Aorta (tissue), 5 donors: Measurements from ENCODE around the gene FIGNL2. TPM values are rescaled to one million over a fixed set of nuclear protein-coding genes. Genes with fewer than 3 reads are reported as not detected.

Source experiments
- ATAC-seq: fragments of 200-7000 bp; cut with Tn5 transposase; one replicate; pipeline ENCODE4 v1.9.1; 2022; ENCODE audit warnings: moderate library complexity; ENCODE audit not compliant: low FRiP score
- DNase-seq, 2 donors: peaks; one replicate each; pipeline ENCODE4 v3.0.0-alpha.2; 2020
- H3K27ac ChIP-seq, 2 donors: one replicate each; pipeline ENCODE4 v1.5.1; 2013; ENCODE audit warnings: low read length in 2 of 2, mild to moderate bottlenecking in 2 of 2, moderate library complexity in 2 of 2, control low read depth in 1 of 2, inconsistent platforms in 1 of 2, low read depth in 1 of 2
- H3K27me3 ChIP-seq, 2 donors: one replicate each; pipeline ENCODE4 v1.6.1; 2013; ENCODE audit warnings: control low read depth in 1 of 2, low read length in 1 of 2, mild to moderate bottlenecking in 1 of 2, moderate library complexity in 1 of 2; ENCODE audit not compliant: insufficient read depth in 2 of 2, control insufficient read depth in 1 of 2
- H3K36me3 ChIP-seq, 2 donors: one replicate each; pipeline ENCODE4 v1.6.1; 2013; ENCODE audit warnings: control low read depth in 1 of 2, low read length in 1 of 2, mild to moderate bottlenecking in 1 of 2; ENCODE audit not compliant: insufficient read depth in 2 of 2, control insufficient read depth in 1 of 2
- H3K4me1 ChIP-seq, 2 donors: one replicate each; pipeline ENCODE4 v1.6.1; 2013; ENCODE audit warnings: low read length in 2 of 2, control low read depth in 1 of 2, mild to moderate bottlenecking in 1 of 2, moderate library complexity in 1 of 2; ENCODE audit not compliant: insufficient read depth in 2 of 2, control insufficient read depth in 1 of 2
- H3K4me3 ChIP-seq, 2 donors: one replicate each; pipeline ENCODE4 v1.5.1; 2013; ENCODE audit warnings: low read length in 2 of 2, control low read depth in 1 of 2, mild to moderate bottlenecking in 1 of 2
- H3K9me3 ChIP-seq: one replicate; pipeline ENCODE4 v1.6.1; 2013; ENCODE audit warnings: mild to moderate bottlenecking, low read length; ENCODE audit not compliant: control insufficient read depth
- WGBS, 2 donors: extraction: QIAGEN DNeasy Blood & Tissue Kit; methylation state at CpG; one replicate each; pipeline ENCODE4 v1.1.7; 2013; 5-methylcytosine and 5-hydroxymethylcytosine counted together
- intact Hi-C, 2 donors: fragments of 100-400 bp; cut with DNase I; formaldehyde crosslinking; loops; one replicate each; pipeline versions ENCODE4 v1.14.2 to v1.15.0; 2022
- polyA plus RNA-seq, 2 donors: library from polyadenylated mRNA; stranded (reverse); fragments of 200-250 nt; gene quantifications; one replicate each; pipeline ENCODE4 v1.2.3, GENCODE V29; 2013
- total RNA-seq, 2 donors: library from RNA; stranded (reverse); fragmentation: NEBNext Ultra II Directional; extraction: Animal tissue kit (Norgen Biotek cat#: 25700); gene quantifications; one replicate each; pipeline ENCODE4 v1.2.1, GENCODE V29; 2021
- donor health status: healthy with polysubstance abuse.
- donor health status: Bipolar disorder and iron deficiency.
- donor health status: DM: no; HTN: no; CAD: no.
- donor health status: DM: no; HTN: no; CAD: no.
- donor health status: DM: yes; HTN: yes; CAD: no.

FIGNL2 gene
- total and polyA plus RNA-seq, 4 donors: 0.08 to 2.1 (median 1.0) TPM; not detected in 1

DNA sequence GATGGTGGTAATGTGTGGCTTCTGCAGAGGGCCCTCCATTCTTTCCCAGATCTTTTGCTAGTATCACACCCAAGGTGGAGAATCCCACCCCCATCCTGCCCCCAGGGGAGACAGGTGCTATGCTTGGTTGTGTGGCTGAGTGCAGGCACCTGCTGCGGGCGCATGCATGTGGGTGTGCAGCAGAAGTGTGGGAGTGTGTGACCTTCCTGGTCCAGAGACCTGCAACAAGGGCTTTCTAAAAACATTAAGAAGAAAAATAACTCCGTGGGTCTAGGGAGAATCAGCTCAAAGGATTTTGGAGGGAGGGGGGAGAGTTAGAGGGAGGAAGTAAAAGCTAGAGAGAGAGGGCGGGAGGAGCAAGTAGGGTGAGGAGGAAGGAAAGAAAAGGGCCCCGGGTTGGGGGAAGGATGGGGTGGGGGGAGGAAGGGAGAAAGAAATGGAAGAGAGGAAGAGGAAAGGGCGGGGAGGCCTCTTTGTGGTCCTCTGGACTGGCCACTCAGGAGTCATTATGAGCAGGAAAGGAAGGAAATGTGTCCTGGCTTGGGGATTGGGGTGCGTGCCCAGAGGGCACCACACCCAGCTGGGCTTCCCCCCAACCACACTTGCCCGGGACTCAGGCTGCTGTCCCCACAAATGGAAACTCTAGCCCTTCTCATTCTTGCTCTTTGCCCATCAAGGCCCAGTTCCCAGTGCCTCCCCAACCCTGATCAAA, 3.1 kb upstream of the FIGNL2 start:
- Histone ChIP-seq H3K4me1 (no peaks in the 10 kb centered on the region), H3K27me3 (no peaks in the 10 kb centered on the region), H3K4me3 (no peak overlapping the region), H3K9me3 (no peaks in the 10 kb centered on the region), H3K36me3 (no peaks in the 10 kb centered on the region), H3K27ac (no peak overlapping the region)
- intact Hi-C loops: no loop called here
- no peak for DNase-seq
- 77% methylated on average over 8 of the region's 8 CpGs for WGBS, 2 donors
- no peak for ATAC-seq

DNA sequence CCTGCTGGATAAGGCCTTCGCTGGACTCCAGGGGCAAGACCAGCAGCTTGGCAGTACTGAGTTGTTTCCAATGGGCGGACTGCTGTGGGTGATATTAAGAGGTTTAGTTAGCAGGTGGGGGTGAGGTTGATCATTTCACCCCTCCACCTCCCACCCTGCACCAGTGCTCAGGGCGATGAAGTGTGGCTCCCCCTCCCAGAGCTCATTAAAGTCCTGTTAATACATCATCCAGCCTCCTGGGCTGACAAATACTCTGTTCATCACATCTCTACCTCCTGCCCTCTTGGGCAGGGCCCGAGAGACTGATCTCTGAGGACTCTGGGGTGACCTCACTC, 2.4 kb upstream of the FIGNL2 start:
- no peak for DNase-seq
- Histone ChIP-seq H3K27ac (no peak overlapping the region), H3K36me3 (no peaks in the 10 kb centered on the region), H3K4me3 (no peak overlapping the region), H3K27me3 (no peaks in the 10 kb centered on the region), H3K9me3 (no peaks in the 10 kb centered on the region), H3K4me1 (no peaks in the 10 kb centered on the region)
- intact Hi-C loops: no loop called here
- 93 to 94% methylated on average over 4 of the region's 4 CpGs for WGBS, 2 donors
- no peak for ATAC-seq

DNA sequence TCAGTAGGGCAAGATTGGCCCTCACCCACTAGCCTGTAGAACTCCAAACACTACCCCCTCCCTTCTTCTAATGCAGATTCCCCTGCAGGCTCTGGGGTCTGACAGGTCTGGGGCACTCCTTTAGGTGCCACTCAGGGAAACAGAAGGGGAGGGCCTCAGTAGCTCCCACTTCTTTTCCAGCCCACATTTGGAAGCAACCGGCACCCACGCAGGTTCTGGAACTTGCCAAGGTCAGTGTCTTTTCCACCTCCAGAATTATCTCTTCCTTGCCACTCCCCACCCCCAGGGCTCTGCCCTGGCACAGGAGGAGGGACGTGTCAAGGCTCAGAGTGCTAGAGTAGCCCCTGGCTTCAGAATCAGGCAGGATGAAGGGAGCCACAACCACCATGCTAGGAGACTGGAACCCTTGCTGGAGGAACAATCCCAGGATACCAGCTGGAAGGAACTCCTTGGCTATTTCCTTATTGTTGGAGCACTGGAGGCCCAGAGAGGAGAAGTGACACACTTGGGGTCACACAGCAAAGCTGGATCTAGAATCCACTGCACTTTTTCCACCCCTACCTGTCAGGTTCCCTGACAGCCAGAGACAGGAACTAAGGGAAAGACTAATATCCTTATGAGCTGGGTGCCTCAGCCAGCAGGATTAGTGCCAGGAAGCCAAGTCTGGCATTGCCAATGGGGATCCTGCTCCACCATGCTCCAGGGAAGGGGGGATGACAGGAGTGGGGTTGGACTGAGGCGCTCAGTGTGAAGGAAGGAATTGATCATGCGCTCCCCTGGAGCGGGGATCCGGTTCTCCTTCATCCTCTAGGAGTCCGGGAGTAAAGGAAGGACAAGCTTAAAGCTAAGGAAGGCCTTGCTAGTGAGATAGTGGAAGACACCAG, 1.8 kb upstream of the FIGNL2 start:
- no peaks in the 10 kb centered on the region for H3K4me1 ChIP-seq

DNA sequence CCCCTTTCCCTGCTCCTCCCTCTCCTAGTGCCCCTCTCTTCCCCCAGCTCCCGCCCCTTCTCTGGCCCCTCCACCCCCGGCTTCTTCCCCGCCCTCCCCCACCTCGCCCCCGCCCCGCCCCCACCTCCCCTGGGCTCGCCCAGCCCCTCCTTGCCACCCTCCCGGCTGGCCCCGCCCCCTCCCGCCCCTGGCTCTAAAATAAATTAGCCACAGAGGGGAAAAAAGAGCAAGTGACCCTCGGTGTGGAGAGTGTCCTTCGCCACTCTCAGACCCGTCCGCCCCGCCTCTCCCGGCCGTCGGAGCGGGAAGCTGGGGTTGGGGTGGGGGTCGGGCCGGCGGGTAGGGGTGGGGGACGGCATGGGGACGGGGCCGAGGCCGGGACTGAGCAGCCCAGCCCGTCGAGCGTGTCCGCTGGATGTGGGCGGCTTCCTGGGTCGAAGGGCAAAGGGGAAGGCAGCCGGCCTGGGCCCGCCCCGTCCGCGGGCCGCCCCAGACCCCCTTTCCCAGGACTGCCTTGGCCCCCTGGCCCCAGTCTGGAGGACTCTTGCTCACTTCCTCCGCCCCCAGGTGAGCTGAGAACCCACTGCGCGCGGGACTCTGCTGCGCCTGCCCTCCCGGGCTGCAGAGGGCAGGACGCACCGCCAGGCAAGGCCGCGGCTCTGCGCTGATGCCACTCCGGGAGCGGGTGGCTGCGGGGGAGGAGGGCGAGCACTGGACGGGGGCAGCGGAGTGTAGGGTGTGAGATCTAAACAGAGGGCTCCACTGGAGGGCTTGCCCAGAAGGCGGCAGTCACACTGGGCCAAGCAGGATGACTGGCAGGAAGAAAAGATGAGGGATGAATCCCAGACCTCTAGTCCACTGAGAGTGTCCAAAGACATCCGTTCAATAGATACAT, 570 bp upstream of the FIGNL2 start:
- intact Hi-C loops: no loop called here
- no peaks in the 10 kb centered on the region for H3K4me1 ChIP-seq
- WGBS, 2 donors: 47 to 52% methylated on average over 48 to 57 of the region's 57 CpGs
- peak in 1 of 2 donors; percentile 80 for DNase-seq
- H3K4me3 ChIP-seq: no peak overlapping the region
- H3K36me3 ChIP-seq: no peaks in the 10 kb centered on the region
- H3K27me3 ChIP-seq: no peaks in the 10 kb centered on the region
- ATAC-seq: peak; percentile 8
- H3K9me3 ChIP-seq: no peaks in the 10 kb centered on the region
- H3K27ac ChIP-seq: no peak overlapping the region

More for the DNA sequence above, 1.8 kb upstream of the FIGNL2 start:
- no peak overlapping the region for H3K27ac ChIP-seq
- no peaks in the 10 kb centered on the region for H3K27me3 ChIP-seq
- DNase-seq: no peak
- WGBS, 2 donors: 90 to 94% methylated on average over 8 of the region's 8 CpGs
- intact Hi-C loops: no loop called here
- H3K4me3 ChIP-seq: no peak overlapping the region
- ATAC-seq: no peak
- no peaks in the 10 kb centered on the region for H3K9me3 ChIP-seq
- H3K36me3 ChIP-seq: no peaks in the 10 kb centered on the region

DNA sequence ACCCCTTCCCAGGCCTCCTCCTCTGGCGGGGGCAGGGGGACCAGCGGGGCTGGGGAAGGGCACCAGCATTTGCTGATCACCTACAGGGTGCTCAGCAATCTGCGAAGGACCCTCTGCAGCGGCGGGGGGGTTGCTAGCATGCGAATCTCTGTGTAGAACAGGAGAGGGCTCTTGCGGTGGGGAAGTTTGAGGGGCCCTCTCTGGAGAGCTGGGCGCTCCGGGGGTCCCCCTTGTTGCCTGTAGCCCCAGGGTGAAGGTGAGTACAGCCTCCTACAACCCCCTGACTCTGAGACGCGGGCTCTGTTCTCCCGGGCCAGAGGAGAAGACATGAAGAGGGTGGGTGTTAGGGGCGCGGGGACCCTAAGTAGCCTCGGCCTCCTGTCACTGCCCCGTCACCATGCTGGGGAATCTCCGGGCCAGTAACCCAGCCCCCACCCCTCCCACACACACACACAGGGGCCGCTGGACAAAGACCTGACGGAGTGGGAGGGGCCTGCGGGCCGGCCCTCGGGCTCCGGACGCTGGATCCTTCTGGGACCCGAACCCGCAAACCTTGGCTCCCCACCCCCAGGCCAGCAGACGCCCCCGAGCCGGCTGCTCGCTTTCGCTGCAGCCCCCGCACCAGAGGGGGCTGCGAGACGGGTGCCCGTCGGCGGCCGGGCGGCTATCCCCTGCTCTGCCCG, 734 bp downstream of the FIGNL2 start:
- H3K27ac ChIP-seq: no peak overlapping the region

DNA sequence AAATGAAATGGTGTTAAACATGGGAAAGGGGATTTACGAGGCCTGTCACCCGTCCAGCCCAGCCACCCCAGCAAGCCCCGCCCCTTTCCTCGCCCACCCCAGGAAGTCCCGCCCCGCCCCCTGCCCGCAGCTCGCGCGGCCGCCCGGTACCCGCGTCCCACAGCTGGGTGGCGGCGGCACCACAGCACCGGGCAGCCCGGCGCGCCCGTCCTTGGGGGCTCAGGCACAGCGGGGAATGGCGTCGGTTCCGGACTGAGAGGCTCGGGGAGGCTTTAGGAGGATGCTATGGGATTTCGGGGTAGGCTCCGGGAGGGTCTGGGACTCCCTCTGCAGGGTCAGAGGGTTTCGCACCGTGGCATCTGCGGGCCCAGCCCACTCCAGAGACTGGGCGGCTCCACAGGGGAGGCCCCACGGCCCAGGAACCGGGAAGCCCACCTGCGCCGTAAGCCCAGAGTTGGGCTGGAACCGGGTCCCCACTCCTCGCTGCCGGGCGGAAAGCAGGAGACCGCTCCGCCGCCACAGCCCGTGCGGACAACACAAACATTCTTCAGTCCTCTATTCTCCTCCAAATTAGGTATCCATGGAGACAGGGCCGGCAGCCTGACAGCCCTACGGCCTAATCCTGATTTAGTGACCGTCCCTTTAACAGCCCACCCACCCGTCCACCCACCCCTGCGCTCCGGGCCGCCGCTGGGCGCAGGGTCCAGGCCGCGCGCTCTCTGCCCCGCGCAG, 1.4 kb downstream of the FIGNL2 start:
- intact Hi-C loops: no loop called here
- no peaks in the 10 kb centered on the region for H3K9me3 ChIP-seq
- H3K27ac ChIP-seq: no peak overlapping the region
- H3K27me3 ChIP-seq: no peaks in the 10 kb centered on the region
- H3K4me1 ChIP-seq: no peaks in the 10 kb centered on the region
- H3K4me3 ChIP-seq: peak overlapping the region; percentile 7 to 63
- DNase-seq (peak in 1 of 2 donors; percentile 85), ATAC-seq (peak; percentile 65)
- WGBS, 2 donors: 1% methylated on average over 51 to 59 of the region's 59 CpGs
- H3K36me3 ChIP-seq: no peaks in the 10 kb centered on the region

More for the DNA sequence above, 734 bp downstream of the FIGNL2 start:
- DNase-seq (no peak), ATAC-seq (peak; percentile 62)
- H3K36me3 ChIP-seq: no peaks in the 10 kb centered on the region
- intact Hi-C loops: no loop called here
- 0 to 1% methylated on average over 26 to 40 of the region's 40 CpGs for WGBS, 2 donors
- no peaks in the 10 kb centered on the region for H3K4me1 ChIP-seq
- H3K4me3 ChIP-seq: peak overlapping the region; percentile 4 to 63
- no peaks in the 10 kb centered on the region for H3K9me3 ChIP-seq
- no peaks in the 10 kb centered on the region for H3K27me3 ChIP-seq

DNA sequence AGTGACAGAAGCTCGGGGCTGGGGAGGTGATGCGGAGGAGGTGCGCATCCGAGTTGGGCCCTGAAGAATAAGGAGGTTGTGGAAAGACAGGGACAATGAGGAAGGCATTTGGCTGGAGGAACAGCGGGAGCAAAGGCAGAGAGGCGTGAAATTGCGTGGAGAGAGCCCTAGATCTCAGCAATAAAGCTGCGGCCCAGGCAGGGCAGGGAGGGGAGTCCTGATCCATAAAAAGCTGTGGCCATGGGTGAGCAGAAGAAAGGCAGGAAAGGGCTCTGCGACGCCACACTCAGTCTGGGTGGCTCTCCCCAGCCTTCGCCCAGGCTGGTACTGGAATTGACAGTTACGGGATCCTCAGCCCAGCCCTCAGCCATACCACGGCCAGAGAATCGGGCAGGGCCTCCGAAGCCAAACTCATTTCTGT, 2.2 kb downstream of the FIGNL2 start:
- H3K4me1 ChIP-seq: no peaks in the 10 kb centered on the region
- ATAC-seq: no peak
- intact Hi-C loops: no loop called here
- H3K36me3 ChIP-seq: no peaks in the 10 kb centered on the region
- DNase-seq: no peak
- no peaks in the 10 kb centered on the region for H3K9me3 ChIP-seq
- no peaks in the 10 kb centered on the region for H3K27me3 ChIP-seq
- WGBS, 2 donors: 83 to 86% methylated on average over 14 to 15 of the region's 15 CpGs
- H3K4me3 ChIP-seq: no peak overlapping the region
- H3K27ac ChIP-seq: no peak overlapping the region
